Activated CD8-positive, alpha-beta memory T cell treated with anti-CD3 and anti-CD28 coated beads, Interleukin-2, amount 10 ng/mL, durations not matched to agents 7 days and 5 days (primary cell): Measurements from ENCODE around the gene TIAM1. TPM values are rescaled to one million over a fixed set of nuclear protein-coding genes. Genes with fewer than 3 reads are reported as not detected.
A peak's percentile ranks its signal among the peaks of the same experiment; 100 is the strongest.

ENCODE experiments used
- ATAC-seq: fragments of 150-1000 bp; cut with Tn5 transposase; one replicate; pipeline ENCODE4 v1.10.0; 2021; ENCODE audit warnings: moderate library complexity
- CTCF ChIA-PET: fragments of 350-600 bp; sonication (Branson Sonifier 250); formaldehyde crosslinking; loops from one replicate; lab custom pipeline; 2021; ENCODE audit warnings: antibody characterized with exemption; lab: Charles Lee
- DNase-seq: peaks from one replicate; pipeline ENCODE4 v3.0.0-alpha.2; 2020
- H3K27ac Mint-ChIP-seq: one replicate; pipeline ENCODE4 v1.8.0; 2021; ENCODE audit warnings: mild to moderate bottlenecking, mixed read lengths
- H3K27me3 Mint-ChIP-seq: one replicate; pipeline ENCODE4 v1.8.0; 2021; ENCODE audit warnings: mixed read lengths
- H3K36me3 Mint-ChIP-seq: one replicate; pipeline ENCODE4 v1.8.0; 2021; ENCODE audit warnings: mild to moderate bottlenecking, mixed read lengths
- H3K4me1 Mint-ChIP-seq: one replicate; pipeline ENCODE4 v1.8.0; 2021; ENCODE audit warnings: mixed read lengths
- H3K4me3 Mint-ChIP-seq: one replicate; pipeline ENCODE4 v1.8.0; 2021; ENCODE audit warnings: mild to moderate bottlenecking, moderate library complexity, mixed read lengths
- H3K9me3 Mint-ChIP-seq: one replicate; pipeline ENCODE4 v1.8.0; 2022; ENCODE audit warnings: low read depth, mixed read lengths
- total RNA-seq, 2 experiments: library from RNA; stranded (reverse); gene quantifications; one replicate each; pipeline ENCODE4 v1.2.3, GENCODE V29; 2021

Gene TIAM1
- total RNA-seq, 2 experiments from 2014 or later = 18.8 to 20.5 TPM

DNA sequence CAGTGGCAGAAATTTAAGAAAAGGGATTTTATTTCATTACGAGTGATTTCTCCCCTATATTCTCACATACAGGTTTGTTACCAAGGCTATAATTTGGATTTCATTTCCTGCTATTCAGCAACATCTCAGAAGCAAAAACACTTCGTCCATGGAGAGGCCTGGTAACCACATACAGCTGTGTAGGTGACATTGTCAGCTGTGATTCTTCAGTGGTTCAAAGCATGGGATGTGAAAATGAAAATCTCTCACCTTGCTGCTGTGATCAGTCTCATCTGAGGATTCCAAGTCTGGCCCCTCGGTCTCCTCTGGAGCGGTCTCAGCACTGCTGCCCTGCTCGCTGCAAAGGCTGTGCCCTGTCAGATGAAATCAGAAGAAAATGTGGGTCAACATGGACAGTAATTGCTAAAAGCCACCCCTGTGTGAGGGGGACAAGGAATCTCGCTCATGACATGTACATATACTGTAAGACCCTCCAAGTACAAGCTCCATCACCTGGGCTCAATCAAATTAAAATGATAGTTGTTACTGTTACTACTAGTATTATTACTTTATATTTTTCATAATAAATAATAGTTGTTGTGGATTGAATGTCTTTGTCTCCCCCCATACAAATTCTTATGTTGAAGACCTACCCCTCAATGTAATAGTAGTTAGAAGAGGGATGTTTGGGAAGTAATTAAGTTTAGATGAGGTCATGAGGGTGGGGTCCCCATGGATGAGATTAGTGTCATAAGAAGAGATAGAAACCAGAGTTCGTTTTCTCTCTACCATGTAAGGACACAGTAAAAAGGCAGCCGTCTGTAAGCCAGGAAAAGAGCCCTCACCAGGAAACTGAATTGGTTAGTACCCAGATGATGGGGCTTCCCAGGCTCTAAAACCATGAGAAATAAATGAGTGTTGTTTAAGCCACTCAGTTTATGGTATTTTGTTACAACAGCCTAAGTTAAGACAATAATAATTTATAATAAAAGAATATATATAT, 179.1 kb downstream of the TIAM1 start:
- H3K27me3 Mint-ChIP-seq = no peaks in the 10 kb centered on the region
- CTCF ChIA-PET = no interaction called here
- peaks cover 4% of the 10 kb centered on the region for H3K36me3 Mint-ChIP-seq
- H3K27ac Mint-ChIP-seq = no peak overlapping the region
- H3K9me3 Mint-ChIP-seq = no peaks in the 10 kb centered on the region
- no peak overlapping the region for H3K4me3 Mint-ChIP-seq
- DNase-seq = no peak
- ATAC-seq = no peak
- H3K4me1 Mint-ChIP-seq = peaks cover 14% of the 10 kb centered on the region

DNA sequence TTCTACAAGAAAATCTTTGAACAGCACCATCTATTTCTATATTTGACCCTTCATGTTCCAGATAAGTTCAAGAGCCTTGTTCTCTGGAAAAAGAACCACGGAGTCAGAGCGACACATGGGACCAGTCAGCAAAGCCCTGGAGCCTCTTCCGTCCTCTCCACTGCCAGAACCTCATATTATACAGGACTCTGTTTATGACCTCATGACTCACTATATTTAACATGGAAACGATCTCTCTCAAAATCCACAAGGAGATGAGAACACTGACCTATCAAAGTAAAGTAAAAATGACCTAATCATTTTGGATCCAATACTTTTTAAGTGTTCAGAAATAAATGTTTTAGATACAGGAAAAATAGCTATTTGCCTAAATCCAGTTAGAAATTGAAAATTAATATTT, 181.2 kb downstream of the TIAM1 start:
- CTCF ChIA-PET = interaction anchor here (0.7 to 0.8 kb wide), 2 partner anchors 20 to 132 kb away, joined by 3 read pairs; no protein-coding TSS in a partner anchor
- no peaks in the 10 kb centered on the region for H3K9me3 Mint-ChIP-seq
- no peak overlapping the region for H3K4me3 Mint-ChIP-seq
- peaks cover 3% of the 10 kb centered on the region for H3K27me3 Mint-ChIP-seq
- no peak for ATAC-seq
- H3K27ac Mint-ChIP-seq = no peak overlapping the region
- peaks cover 6% of the 10 kb centered on the region for H3K36me3 Mint-ChIP-seq
- peaks cover 21% of the 10 kb centered on the region for H3K4me1 Mint-ChIP-seq
- DNase-seq = no peak

DNA sequence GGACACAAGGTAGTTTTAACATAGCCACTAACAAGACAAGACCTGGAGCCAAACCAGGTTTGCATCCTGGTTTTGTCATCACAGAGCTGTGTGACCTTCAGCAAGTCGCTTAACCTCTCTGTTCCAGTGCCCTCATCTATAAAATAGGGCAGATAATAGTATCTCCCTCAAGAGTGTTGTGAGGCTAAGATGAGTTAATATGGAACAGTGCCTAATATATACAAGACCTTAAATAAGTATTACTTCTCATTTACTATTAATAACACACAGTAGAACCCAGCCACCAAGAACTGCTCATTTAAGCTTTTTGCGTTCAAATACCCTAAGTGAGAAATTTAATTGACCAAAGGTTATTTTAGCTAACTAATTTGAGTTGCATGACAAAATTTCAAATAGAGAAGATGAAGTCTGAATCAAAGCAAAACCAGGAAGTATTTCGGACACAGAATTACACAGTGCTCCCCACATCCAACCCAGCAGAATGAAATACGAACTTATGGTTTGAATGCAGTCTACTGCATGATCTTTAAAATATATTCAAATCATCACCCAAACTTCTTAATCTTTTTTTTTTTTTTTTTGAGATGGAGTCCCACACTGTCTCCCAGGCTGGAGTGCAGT, 181.9 kb downstream of the TIAM1 start:
- no peak for DNase-seq
- Mint-ChIP-seq H3K4me3 (no peak overlapping the region), H3K9me3 (no peaks in the 10 kb centered on the region), H3K27ac (no peak overlapping the region), H3K4me1 (peaks cover 19% of the 10 kb centered on the region), H3K36me3 (peaks cover 11% of the 10 kb centered on the region), H3K27me3 (peaks cover 3% of the 10 kb centered on the region)
- CTCF ChIA-PET = interaction anchor here (0.7 to 1.2 kb wide), 3 partner anchors 18 to 131 kb away, joined by 3 to 4 read pairs (median 3); no protein-coding TSS in a partner anchor
- no peak for ATAC-seq

DNA sequence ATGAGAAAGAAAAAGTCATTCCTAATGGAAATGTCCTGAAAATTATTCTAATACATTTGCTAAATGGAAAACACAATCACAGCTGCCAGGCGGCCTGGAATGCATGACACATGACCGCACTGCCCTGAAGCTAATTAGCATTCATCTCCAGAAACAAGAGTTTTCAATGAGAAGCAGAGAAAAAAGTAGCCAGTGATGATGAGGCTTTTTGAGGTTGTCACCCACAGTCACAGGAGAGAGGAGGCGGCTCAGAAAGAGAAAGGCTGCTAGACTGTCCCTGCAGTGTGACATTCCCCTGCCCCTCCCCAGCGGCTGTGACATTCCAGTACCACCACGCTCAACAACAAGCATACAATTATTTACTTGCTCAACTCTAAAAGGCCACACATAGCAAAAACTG, 182.9 kb downstream of the TIAM1 start:
- ATAC-seq (no peak), DNase-seq (no peak)
- Mint-ChIP-seq H3K4me3 (no peak overlapping the region), H3K27me3 (peaks cover 3% of the 10 kb centered on the region), H3K36me3 (peaks cover 11% of the 10 kb centered on the region), H3K27ac (no peak overlapping the region), H3K4me1 (peaks cover 15% of the 10 kb centered on the region), H3K9me3 (no peaks in the 10 kb centered on the region)
- CTCF ChIA-PET = interaction anchor here (1.2 kb wide), 1 partner anchor 19 kb away, joined by 4 read pairs; no protein-coding TSS in a partner anchor

DNA sequence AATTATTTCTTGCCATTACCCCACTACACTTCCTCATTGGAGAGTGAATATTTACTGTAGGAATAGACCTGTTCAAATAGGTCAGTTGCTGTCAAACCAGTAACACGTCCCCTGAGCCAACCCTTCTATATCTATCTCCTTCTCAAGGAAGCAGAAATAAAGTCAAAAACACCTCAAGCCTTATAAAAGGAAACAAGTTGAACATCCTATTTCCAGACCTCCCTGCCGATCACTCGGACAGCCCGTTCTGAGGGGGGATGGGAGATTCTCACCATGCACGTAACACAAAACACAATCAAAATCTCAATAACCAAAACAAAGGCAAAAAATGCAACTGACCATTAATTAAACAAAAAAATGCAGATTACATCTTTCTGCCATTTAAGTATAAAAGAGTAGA, 184.3 kb downstream of the TIAM1 start:
- H3K36me3 Mint-ChIP-seq = peaks cover 14% of the 10 kb centered on the region
- CTCF ChIA-PET = interaction anchor here (0.9 kb wide), 1 partner anchor 77 kb away, joined by 3 read pairs; no protein-coding TSS in a partner anchor
- peaks cover 10% of the 10 kb centered on the region for H3K4me1 Mint-ChIP-seq
- peaks cover 2% of the 10 kb centered on the region for H3K9me3 Mint-ChIP-seq
- H3K4me3 Mint-ChIP-seq = no peak overlapping the region
- peak overlapping the region; percentile 23 for H3K27ac Mint-ChIP-seq
- ATAC-seq (no peak), DNase-seq (no peak)
- H3K27me3 Mint-ChIP-seq = peaks cover 3% of the 10 kb centered on the region

DNA sequence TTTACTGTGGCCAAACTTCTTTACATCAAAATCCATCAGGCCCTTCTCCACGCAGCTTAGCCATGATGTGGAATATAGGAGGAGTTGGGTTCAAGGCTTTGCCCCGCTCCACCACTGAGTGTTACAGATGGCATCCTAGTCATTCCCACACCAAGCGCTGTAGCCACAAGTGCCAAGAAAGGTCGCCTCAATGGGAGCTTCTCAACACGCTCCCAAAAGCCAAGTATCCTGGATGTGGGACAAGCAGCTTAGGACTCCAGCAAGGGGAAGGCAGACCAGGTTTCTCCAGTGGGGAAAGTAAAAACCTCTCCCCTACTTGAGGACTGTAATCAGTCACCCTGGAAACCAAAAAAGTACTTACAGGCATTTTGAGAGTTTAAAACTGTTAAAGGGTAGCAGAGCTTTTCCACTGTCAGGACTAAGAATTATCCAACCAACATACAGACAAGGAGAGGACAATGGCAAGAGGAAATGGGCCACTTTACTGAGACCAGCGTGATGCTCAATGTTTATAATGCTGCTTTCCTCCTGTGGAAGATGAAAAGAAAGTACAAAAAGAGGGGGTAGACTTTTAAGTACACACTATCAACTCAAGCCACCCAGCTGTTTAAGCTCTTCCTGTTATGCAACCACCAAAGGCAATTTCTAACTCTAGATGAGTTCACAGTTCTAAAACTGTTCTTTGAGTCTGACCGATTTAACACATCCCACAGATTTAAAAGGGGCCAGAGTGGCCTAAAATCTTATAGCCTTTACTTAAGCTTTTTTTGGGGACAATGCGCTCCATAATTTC, 185.1 kb downstream of the TIAM1 start:
- peaks cover 2% of the 10 kb centered on the region for H3K9me3 Mint-ChIP-seq
- DNase-seq (no peak), ATAC-seq (no peak)
- H3K27me3 Mint-ChIP-seq = peaks cover 3% of the 10 kb centered on the region
- peak overlapping the region; percentile 18 for H3K27ac Mint-ChIP-seq
- peaks cover 16% of the 10 kb centered on the region for H3K36me3 Mint-ChIP-seq
- peaks cover 10% of the 10 kb centered on the region for H3K4me1 Mint-ChIP-seq
- CTCF ChIA-PET = interaction anchor here (0.9 kb wide), 1 partner anchor 78 kb away, joined by 3 read pairs; no protein-coding TSS in a partner anchor
- H3K4me3 Mint-ChIP-seq = no peak overlapping the region

DNA sequence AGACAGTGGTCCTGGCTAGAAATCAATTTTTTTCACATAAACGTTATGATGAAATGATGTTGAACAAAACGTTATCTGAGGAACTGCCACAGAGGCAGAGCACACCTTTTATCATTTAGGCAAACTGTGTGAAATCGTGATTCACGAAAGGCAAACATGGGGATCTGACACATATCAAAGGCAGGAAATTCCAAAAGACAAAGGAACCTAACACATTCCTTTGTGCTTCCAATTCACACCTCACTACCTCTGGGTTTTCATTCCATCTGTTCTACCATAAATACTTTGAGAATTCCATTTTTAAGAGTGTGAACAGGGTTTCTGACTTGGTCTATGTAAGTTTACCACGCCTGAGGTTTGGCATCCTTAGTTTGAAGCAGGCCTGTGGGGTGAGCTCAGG, 186.3 kb downstream of the TIAM1 start:
- ATAC-seq = no peak
- H3K4me3 Mint-ChIP-seq = no peak overlapping the region
- CTCF ChIA-PET = no interaction called here
- H3K4me1 Mint-ChIP-seq = peaks cover 12% of the 10 kb centered on the region
- peaks cover 13% of the 10 kb centered on the region for H3K36me3 Mint-ChIP-seq
- H3K9me3 Mint-ChIP-seq = peaks cover 2% of the 10 kb centered on the region
- H3K27ac Mint-ChIP-seq = no peak overlapping the region
- DNase-seq = no peak
- peaks cover 3% of the 10 kb centered on the region for H3K27me3 Mint-ChIP-seq

DNA sequence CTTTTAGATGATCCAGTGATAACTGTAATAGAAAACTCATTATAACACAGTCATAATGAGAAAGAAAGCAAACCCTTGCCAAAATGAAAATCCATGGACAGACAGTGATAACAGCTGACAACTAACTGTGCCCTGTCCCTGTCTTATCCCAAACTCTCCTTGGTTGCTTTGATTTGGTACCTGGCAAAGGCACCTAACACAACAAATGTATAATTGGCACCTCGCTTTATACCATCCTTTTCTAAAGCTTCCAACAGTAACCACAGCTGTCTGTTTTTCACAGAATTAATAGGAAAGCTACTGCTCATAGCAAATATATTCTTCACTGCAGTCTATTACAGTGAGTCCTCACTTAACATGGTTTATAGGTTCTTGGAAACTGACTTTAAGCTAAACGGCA, 187.4 kb downstream of the TIAM1 start:
- H3K36me3 Mint-ChIP-seq = peaks cover 15% of the 10 kb centered on the region
- peaks cover 12% of the 10 kb centered on the region for H3K4me1 Mint-ChIP-seq
- peaks cover 2% of the 10 kb centered on the region for H3K9me3 Mint-ChIP-seq
- H3K27ac Mint-ChIP-seq = no peak overlapping the region
- DNase-seq (no peak), ATAC-seq (no peak)
- no peak overlapping the region for H3K4me3 Mint-ChIP-seq
- peaks cover 3% of the 10 kb centered on the region for H3K27me3 Mint-ChIP-seq
- CTCF ChIA-PET = interaction anchor here (1.4 kb wide), 1 partner anchor 57 kb away, joined by 4 read pairs; no protein-coding TSS in a partner anchor

DNA sequence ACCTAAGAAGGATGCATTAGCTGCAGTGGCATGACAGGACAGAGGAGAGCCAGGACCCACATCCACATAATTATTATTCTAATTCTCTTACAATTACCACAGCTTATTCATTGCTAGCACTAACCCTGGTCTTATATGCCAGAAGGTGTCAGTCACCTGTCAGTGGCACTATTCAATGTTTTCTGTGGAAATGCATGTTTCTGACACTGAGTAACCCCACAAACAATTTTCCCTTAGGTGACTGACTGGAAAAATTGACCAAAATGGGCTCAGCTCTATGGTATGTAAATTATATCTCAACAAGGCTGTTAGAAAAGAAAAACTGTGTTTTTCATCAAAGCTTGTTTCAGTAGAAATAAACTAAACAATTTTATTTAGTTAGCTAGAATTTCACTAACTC, 187.9 kb downstream of the TIAM1 start:
- Mint-ChIP-seq H3K27ac (no peak overlapping the region), H3K36me3 (peaks cover 15% of the 10 kb centered on the region), H3K4me1 (peaks cover 9% of the 10 kb centered on the region), H3K27me3 (peaks cover 3% of the 10 kb centered on the region), H3K9me3 (peaks cover 2% of the 10 kb centered on the region), H3K4me3 (no peak overlapping the region)
- CTCF ChIA-PET = interaction anchor here (1.4 kb wide), 1 partner anchor 57 kb away, joined by 4 read pairs; no protein-coding TSS in a partner anchor
- DNase-seq (no peak), ATAC-seq (no peak)

DNA sequence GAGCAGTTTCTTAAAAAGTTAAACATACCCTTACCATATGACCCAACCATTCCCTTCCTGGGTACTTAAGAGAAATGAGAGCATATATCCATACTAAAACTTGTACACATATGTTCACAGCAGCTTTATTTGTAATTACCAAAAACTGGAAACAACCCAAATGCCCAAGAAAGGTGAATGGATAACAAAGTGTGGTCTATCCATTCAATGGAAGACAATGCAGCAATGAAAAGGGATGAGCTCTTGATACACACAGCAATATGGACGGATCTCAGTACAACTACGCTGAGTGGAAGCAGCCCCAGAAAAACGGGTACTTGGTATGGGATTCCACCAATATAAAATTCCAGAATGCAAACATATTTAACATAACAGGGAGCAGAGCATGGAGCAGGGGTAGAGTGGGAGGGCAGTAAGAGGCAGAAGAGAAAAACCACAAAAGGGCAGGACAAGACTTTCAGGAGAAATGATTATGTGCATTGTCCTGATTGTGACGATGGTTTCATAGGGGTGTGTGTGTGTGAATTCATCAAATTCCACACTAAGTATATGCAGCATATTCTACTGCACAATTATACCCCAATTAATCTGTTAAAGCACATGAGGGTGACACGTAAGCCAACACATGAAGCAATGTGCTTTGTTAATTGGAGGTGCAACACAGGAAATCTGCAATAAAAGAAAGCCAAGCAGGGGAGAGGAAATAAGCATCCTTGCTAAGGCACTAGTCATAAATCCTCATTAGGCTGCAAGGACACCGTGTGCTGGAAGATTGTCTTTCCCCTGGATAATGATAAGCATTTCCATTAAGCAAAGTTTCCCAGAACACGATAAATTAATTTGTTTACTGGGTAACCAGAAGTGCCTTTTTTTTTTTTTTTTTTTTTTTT, 192.7 kb downstream of the TIAM1 start:
- Mint-ChIP-seq H3K36me3 (peaks cover 13% of the 10 kb centered on the region), H3K4me3 (no peak overlapping the region), H3K27ac (no peak overlapping the region), H3K27me3 (peaks cover 13% of the 10 kb centered on the region), H3K4me1 (peaks cover 3% of the 10 kb centered on the region), H3K9me3 (peaks cover 2% of the 10 kb centered on the region)
- CTCF ChIA-PET = no interaction called here
- DNase-seq = no peak
- ATAC-seq = no peak

DNA sequence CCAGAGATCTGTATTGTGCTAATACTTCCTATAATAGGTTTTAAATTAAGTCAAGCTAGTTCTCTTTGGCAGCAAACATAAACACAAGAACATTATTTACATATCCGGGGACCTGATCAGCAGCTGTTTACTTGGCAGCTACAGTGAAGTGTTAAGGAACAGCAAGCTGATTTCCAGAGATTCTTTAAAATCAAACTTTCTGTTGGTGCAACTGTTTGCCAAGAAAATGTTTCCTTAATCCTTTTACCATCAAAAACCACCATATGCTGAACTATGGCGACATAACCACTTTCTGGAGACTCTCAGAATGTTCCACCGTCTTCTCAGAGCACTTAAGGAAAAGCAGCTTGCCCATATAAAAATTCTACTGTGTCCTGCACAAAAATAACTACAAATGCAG, 198.8 kb downstream of the TIAM1 start:
- ATAC-seq = no peak

DNA sequence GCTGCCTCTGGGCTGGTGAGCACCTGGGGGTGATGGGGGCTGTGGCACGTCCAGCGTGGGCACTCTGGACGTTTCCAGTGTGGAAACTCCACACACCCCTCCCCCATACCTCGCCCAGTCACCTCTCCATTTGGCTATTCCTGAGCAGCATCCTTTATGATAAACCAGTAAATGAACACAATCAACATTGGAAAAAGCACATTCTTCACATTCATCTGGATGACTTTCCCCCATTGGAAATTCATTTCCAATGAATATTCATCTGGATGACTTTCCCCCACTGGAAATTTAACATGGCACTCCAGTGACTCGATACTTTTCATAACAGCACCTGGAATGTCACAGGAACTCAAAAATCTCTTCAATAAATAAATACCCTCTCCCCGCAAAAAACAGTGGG, 201.0 kb downstream of the TIAM1 start:
- Mint-ChIP-seq H3K4me3 (no peak overlapping the region), H3K9me3 (no peaks in the 10 kb centered on the region), H3K36me3 (peaks cover 1% of the 10 kb centered on the region), H3K27me3 (peaks cover 32% of the 10 kb centered on the region), H3K27ac (no peak overlapping the region), H3K4me1 (peaks cover 2% of the 10 kb centered on the region)
- CTCF ChIA-PET = no interaction called here
- ATAC-seq = no peak
- no peak for DNase-seq

More for the DNA sequence above, 198.8 kb downstream of the TIAM1 start:
- no peak overlapping the region for H3K4me3 Mint-ChIP-seq
- no peaks in the 10 kb centered on the region for H3K9me3 Mint-ChIP-seq
- H3K27me3 Mint-ChIP-seq = peaks cover 22% of the 10 kb centered on the region
- H3K4me1 Mint-ChIP-seq = peaks cover 2% of the 10 kb centered on the region
- CTCF ChIA-PET = no interaction called here
- no peak for DNase-seq
- no peak overlapping the region for H3K27ac Mint-ChIP-seq
- peaks cover 5% of the 10 kb centered on the region for H3K36me3 Mint-ChIP-seq
